G401.6 (cell line): Measurements from ENCODE around the gene ADGRV1.

Source experiments
- FAIRE-seq: peaks from 2 replicates; lab custom pipeline; 2012; peaks lifted over from hg19 to GRCh38; lab: Jason Lieb, UNC

Gene ADGRV1

DNA sequence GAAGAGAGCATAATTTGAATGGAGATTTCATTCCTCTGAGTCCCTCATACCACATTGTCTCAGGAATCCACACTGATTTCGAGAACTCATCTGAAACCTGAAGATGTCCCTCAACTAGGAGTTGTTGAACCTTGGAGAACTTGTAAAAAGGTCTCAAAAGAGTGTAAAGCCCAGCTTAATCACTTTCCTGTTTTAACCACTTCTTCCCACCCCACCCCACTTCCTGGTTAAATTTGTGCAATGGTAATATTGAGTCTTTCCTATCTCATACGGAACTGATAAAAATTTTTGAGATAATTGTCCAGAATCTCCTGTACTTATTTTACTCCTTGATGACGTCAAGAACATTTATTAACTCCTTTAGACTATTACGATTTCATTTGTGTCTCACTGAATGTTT lies 583.8 kb downstream of the ADGRV1 start:
- FAIRE-seq = no peak

GRCh38 chr5:91142819-91143218 lies 584.2 kb downstream of the ADGRV1 start:
- FAIRE-seq = no peak

GRCh38 chr5:91143840-91144239 lies 585.2 kb downstream of the ADGRV1 start:
- no peak for FAIRE-seq

DNA sequence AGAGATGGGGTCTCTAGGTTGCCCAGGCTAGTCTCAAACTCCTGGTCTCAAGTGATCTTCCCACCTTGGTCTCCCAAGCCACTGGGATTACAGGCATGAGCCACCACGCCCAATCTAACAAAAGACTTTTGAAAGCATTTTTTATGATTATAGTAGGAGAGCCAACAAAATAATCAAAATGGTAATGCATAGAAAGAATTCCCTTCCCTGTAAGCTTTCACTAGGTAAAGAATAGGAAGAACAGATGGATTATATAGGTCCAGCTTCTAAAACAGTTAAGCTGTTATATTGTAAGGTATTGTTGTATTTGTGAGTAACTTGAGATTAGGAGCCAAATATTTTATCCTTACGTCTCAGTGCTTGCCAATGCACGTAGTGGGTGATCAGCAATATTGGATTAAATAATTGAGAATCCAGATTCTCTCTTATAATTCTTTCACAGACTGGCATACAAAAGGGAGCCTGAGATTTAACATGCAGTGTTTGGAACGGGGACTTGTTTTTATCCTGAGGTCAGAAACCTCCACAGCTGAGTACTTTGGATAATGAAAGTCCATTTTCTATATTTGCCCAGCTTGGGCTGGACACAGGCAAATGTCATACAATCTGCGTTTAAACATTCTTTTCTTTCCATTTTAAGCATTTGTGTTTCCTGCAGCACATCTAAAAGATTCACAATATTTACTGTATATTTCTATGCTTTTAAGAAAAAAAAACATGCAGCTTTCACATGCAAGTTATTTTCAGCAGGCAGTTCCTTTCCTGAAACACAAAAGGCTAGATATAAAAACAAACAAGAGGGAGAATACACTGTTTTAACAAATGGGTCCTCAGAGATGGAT lies 586.1 kb downstream of the ADGRV1 start:
- FAIRE-seq = no peak

GRCh38 chr5:91145333-91145620 lies 586.7 kb downstream of the ADGRV1 start:
- FAIRE-seq = no peak

DNA sequence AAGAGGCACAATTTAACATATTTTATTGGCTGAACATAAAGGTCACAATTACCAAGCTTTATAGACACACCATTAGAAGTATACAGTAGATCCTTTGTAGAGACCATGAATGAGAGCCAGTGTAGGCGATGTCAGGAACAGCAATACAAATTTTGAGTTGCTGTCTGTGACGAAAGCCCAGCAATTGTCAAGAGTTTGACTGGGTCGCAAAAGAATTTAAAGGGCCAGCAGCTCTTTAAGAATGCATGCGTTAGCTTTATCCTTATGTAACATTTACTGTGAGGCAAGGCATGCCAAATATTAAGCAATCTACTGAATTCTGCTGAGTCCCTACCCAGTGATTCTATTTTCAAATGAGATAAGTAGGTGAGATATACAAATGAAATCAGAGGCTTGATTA lies 587.6 kb downstream of the ADGRV1 start:
- FAIRE-seq = no peak

DNA sequence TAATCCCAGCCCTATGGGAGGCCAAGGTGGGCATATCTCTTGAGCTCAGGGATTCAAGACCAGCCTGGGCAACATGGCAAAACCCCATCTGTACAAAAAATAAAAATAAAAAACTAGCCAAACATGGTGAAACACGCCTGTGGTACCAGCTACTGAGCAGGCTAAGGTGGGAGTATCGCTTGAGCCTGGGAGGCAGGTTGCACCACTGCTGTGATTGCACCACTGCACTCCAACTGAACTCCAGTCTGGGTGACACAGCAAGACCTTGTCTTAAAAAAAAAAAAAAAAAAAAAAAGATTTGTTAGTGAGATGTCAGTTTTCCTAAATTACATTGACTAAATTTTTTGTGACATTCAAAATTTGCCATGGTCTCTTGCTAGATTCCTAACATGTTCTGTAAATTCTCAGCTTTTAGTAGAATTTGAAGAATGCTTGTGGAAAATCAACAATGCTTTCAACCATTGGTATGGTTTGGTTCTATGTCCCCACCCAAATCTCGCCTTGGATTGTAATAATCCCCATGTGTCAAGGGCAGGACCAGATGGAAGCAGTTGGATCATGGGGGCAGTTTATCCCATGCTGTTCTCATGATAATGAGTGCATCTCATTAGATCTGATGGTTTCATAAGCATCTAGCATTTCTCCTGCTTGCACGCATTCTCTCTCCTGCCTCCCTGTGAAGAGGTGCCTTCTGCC lies 588.5 kb downstream of the ADGRV1 start:
- FAIRE-seq = no peak

DNA sequence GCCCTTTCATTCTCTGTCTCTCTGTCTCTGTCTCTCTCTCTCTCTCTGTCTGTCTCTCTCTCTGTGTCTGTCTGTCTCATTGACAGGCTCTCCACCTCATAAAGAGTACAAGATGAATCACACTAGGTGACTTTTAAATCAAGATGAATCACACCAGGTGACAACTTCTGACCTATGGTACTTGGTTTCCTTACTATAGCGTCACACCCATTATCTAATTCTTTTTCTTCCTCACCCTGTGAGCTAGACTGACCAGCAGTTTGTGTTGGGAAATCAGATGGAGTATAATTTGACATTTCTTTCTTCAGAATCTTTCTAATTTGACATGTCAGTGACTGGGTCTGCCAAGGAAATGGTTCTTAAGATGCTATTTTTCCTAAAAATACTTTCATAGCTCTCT lies 591.6 kb downstream of the ADGRV1 start:
- FAIRE-seq = peak; percentile 28

- FAIRE-seq = no peak
These were observed 592.0 kb downstream of the ADGRV1 start for GRCh38 chr5:91150636-91151035.

GRCh38 chr5:91151947-91152346 lies 593.4 kb downstream of the ADGRV1 start:
- FAIRE-seq = no peak

- no peak for FAIRE-seq
These were observed 595.7 kb downstream of the ADGRV1 start for GRCh38 chr5:91154338-91154737.

GRCh38 chr5:91155274-91155673 lies 596.7 kb downstream of the ADGRV1 start:
- no peak for FAIRE-seq

GRCh38 chr5:91156242-91156641 lies 597.6 kb downstream of the ADGRV1 start:
- no peak for FAIRE-seq

- no peak for FAIRE-seq
These were observed 599.4 kb downstream of the ADGRV1 start for GRCh38 chr5:91158011-91158410.

DNA sequence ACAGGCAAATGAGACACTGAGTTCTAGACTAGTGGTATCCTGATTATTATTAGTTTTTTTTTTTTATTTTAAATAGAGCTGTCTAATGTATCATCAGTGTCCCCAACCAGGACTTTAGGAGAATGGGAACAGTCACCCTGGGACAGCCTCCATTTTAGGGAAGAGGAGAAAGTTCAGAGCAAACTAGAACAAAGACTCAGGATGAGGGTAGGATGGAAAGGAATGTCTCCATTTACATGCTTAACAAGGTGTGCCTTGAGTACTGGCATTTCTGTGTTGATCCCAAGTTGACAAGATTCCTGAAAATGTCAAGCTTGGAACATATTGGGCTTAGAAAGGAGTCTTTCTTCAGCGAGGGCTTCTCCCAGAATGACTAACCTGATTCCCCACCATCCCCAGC lies 601.0 kb downstream of the ADGRV1 start:
- no peak for FAIRE-seq

DNA sequence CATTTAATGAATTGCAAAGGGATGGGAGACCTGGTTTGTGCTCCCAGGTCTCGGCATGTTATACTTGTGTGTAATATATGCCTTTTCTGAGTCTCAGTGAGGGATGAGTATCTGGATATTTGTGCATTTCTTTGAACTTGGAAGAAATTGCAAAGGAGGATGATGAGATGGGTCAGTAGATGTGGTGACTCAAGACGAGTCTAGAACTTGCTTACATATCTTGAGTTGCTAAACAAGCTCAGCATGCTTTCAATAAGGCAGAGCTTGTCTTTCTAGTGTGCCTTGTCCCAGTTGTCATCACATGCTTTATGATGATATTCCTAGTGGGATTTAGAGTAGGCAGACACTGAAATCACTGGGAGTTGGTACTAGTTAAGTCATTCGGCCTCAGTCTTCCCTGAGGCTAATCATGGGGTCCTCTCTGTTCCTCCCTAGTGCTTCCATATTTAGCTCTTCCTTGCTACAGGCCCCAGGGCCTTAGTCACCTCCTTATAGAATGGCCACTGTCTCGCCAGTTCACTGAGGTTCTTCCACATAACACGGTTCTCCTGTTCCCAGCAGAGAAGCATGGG lies 602.2 kb downstream of the ADGRV1 start:
- no peak for FAIRE-seq

- no peak for FAIRE-seq
These were observed 604.2 kb downstream of the ADGRV1 start for GRCh38 chr5:91162534-91163381.

DNA sequence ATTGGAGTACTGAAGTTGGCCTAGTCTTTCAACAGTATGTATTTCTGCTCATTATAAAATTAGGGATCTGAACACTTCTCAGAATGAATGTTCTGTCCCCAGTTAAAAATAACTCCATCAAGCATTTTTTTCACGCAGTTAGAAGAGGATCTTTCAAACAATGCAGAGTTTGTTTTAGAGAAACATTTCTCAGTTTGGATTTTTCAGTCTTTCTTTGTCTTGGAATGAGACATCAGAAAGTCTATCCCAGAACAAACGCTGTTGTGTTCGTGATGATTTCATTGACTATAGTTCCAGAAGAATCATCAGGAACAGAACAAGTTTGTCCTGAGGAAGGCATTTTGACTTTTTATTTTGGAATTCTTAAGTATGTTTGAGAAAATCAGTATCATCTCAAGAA lies 605.8 kb downstream of the ADGRV1 start:
- no peak for FAIRE-seq

GRCh38 chr5:91166059-91166807 lies 607.6 kb downstream of the ADGRV1 start:
- FAIRE-seq = no peak

DNA sequence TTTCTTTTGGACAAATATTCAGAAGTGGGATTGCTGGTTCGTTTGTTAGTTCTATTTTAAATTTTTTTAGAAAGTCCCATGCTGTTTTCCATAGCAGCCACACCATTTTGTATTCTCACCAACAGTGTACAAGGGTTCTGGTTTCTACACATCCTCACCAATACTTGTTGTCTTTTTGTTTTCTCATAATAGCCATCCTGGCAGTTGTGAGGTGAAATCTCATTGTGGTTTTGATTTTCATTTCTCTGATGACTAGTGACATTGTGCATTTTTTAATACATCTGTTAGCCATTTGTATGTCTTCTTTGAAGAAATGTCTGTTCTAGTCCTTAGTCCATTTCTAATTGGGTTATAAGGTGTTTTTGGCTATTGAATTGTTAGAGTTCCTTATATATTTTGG lies 610.3 kb downstream of the ADGRV1 start:
- FAIRE-seq = no peak

GRCh38 chr5:91170266-91170665 lies 611.7 kb downstream of the ADGRV1 start:
- FAIRE-seq = no peak

GRCh38 chr5:91171322-91171721 lies 612.7 kb downstream of the ADGRV1 start:
- no peak for FAIRE-seq
